Measurements from ENCODE around the gene MAD2L1BP.

MAD2L1BP gene

GRCh38 chr6:43667245-43668150 lies 31.9 kb downstream of the MAD2L1BP start:
- TF ChIP-seq GATA1 (IDR thresholded peaks at IDR 0.05; ENCODE audit: low read depth, low read length) (no peak), POLR2A (IDR thresholded peaks at IDR 0.05; ENCODE audit: low read length) (no peak)
- DNase-seq = peak; percentile 72 to 89

GRCh38 chr6:43668151-43669028 lies 32.8 kb downstream of the MAD2L1BP start:
- peak; percentile 82 to 83 for DNase-seq
- no peak for TF ChIP-seq GATA1 (IDR thresholded peaks at IDR 0.05; ENCODE audit: low read depth, low read length)
- peak; percentile 49 for TF ChIP-seq POLR2A (IDR thresholded peaks at IDR 0.05; ENCODE audit: low read length)

- DNase-seq = no peak
- TF ChIP-seq GATA1 (IDR thresholded peaks at IDR 0.05; ENCODE audit: low read depth, low read length) = no peak
- no peak for TF ChIP-seq POLR2A (IDR thresholded peaks at IDR 0.05; ENCODE audit: low read length)
Observed at GRCh38 chr6:43669050-43669921, 33.6 kb downstream of the MAD2L1BP start.

GRCh38 chr6:43669922-43670622 lies 34.4 kb downstream of the MAD2L1BP start:
- no peak for DNase-seq
- no peak for TF ChIP-seq POLR2A (IDR thresholded peaks at IDR 0.05; ENCODE audit: low read length)
- TF ChIP-seq GATA1 (IDR thresholded peaks at IDR 0.05; ENCODE audit: low read depth, low read length) = no peak

- DNase-seq = no peak
- TF ChIP-seq GATA1 (IDR thresholded peaks at IDR 0.05; ENCODE audit: low read depth, low read length) (no peak), POLR2A (IDR thresholded peaks at IDR 0.05; ENCODE audit: low read length) (no peak)
Observed at GRCh38 chr6:43670623-43670986, 35.0 kb downstream of the MAD2L1BP start.

GRCh38 chr6:43671011-43671800 lies 35.6 kb downstream of the MAD2L1BP start:
- no peak for DNase-seq
- TF ChIP-seq POLR2A (IDR thresholded peaks at IDR 0.05; ENCODE audit: low read length) (no peak), GATA1 (IDR thresholded peaks at IDR 0.05; ENCODE audit: low read depth, low read length) (no peak)

- TF ChIP-seq GATA1 (IDR thresholded peaks at IDR 0.05; ENCODE audit: low read depth, low read length) = no peak
- no peak for TF ChIP-seq POLR2A (IDR thresholded peaks at IDR 0.05; ENCODE audit: low read length)
- no peak for DNase-seq
Observed at GRCh38 chr6:43671801-43672690, 36.4 kb downstream of the MAD2L1BP start.

GRCh38 chr6:43673444-43674084 lies 37.9 kb downstream of the MAD2L1BP start:
- TF ChIP-seq GATA1 (IDR thresholded peaks at IDR 0.05; ENCODE audit: low read depth, low read length) (no peak), POLR2A (IDR thresholded peaks at IDR 0.05; ENCODE audit: low read length) (no peak)
- DNase-seq = no peak

GRCh38 chr6:43674291-43674690 lies 38.7 kb downstream of the MAD2L1BP start:
- TF ChIP-seq POLR2A (IDR thresholded peaks at IDR 0.05; ENCODE audit: low read length) (no peak), GATA1 (IDR thresholded peaks at IDR 0.05; ENCODE audit: low read depth, low read length) (no peak)

GRCh38 chr6:43674921-43675320 lies 39.3 kb downstream of the MAD2L1BP start:
- DNase-seq = no peak
- no peak for TF ChIP-seq POLR2A (IDR thresholded peaks at IDR 0.05; ENCODE audit: low read length)
- no peak for TF ChIP-seq GATA1 (IDR thresholded peaks at IDR 0.05; ENCODE audit: low read depth, low read length)

More at GRCh38 chr6:43674291-43674690, 38.7 kb downstream of the MAD2L1BP start:
- no peak for DNase-seq

Data from erythroblast (primary cell).